ENCODE data around the gene CPSF4L. TPM values are rescaled to one million over a fixed set of nuclear protein-coding genes. Genes with fewer than 3 reads are reported as not detected.

Gene CPSF4L
- total and polyA plus RNA-seq, 2 of the 13 experiments (the other 11 are each of a cell fraction or from before 2014, with no cell fraction given): 0.73 to 1.6 TPM

DNA sequence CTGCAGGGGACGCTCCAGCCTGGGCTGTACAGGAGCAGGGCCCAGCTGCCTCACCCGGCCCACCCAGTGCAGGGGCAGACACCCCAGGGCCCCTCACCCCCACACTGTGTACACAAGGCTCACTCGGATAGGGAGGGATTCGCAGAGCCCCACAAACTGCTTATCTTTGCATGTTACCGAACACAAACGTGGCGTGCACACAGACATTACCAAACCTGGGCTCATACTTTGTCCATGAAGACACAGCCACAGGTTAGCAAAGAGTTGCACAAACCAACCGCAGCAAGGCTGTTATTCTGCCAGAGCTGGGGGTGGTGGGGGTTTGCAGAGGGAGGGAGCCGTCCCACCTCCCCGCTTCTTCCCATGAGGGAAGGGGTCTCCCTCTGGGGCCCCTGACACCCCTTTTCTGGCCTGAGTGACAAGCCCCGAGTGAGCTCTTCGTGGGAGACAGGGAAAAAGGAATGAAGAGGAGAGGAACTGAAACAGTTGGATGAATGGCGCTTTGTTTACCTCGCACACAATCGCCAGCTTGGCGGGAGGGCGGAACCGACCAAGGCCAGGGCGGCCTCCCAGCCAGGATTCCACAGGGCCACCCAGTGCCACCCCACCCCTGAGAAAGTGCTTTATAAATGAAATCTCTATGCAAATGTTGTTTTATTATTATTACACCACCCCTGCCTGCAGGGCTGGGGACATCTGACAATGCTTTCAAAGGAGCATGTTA is 434 bp upstream of the CPSF4L start (continued):
- TF ChIP-seq, protein P1, sequence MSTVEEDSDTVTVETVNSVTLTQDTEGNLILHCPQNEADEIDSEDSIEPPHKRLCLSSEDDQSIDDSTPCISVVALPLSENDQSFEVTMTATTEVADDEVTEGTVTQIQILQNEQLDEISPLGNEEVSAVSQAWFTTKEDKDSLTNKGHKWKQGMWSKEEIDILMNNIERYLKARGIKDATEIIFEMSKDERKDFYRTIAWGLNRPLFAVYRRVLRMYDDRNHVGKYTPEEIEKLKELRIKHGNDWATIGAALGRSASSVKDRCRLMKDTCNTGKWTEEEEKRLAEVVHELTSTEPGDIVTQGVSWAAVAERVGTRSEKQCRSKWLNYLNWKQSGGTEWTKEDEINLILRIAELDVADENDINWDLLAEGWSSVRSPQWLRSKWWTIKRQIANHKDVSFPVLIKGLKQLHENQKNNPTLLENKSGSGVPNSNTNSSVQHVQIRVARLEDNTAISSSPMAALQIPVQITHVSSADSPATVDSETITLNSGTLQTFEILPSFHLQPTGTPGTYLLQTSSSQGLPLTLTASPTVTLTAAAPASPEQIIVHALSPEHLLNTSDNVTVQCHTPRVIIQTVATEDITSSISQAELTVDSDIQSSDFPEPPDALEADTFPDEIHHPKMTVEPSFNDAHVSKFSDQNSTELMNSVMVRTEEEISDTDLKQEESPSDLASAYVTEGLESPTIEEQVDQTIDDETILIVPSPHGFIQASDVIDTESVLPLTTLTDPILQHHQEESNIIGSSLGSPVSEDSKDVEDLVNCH (CRISPR knock-in tag; IDR thresholded peaks at IDR 0.05): 0 out of 2 replicates have a peak, but pooled peaks have one; percentile 61
- no peak; the same call in none of the 2 replicates for TF ChIP-seq ZNF335 (CRISPR knock-in tag; IDR thresholded peaks at IDR 0.05)
- peak; percentile 4; the same call in 1 of the 2 replicates for TF ChIP-seq SMC3 (IDR thresholded peaks at IDR 0.05; ENCODE audit: low read length)
- TF ChIP-seq RFX3 (CRISPR knock-in tag; IDR thresholded peaks at IDR 0.05): no peak
- TF ChIP-seq KMT2B (CRISPR knock-in tag; IDR thresholded peaks at IDR 0.05): peak; percentile 73
- peak; percentile 55; the same call in 1 of the 2 replicates for TF ChIP-seq ZMYM3 (CRISPR knock-in tag; IDR thresholded peaks at IDR 0.05)
- TF ChIP-seq MAFF (IDR thresholded peaks at IDR 0.05; ENCODE audit: low read depth, low read length): peak; percentile 25; the same call in 1 of the 2 replicates
- TF ChIP-seq, protein P2, sequence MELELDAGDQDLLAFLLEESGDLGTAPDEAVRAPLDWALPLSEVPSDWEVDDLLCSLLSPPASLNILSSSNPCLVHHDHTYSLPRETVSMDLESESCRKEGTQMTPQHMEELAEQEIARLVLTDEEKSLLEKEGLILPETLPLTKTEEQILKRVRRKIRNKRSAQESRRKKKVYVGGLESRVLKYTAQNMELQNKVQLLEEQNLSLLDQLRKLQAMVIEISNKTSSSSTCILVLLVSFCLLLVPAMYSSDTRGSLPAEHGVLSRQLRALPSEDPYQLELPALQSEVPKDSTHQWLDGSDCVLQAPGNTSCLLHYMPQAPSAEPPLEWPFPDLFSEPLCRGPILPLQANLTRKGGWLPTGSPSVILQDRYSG (CRISPR knock-in tag; IDR thresholded peaks at IDR 0.05): no peak
- TF ChIP-seq HMG20A (CRISPR knock-in tag; IDR thresholded peaks at IDR 0.05; ENCODE audit: borderline replicate concordance): peak; percentile 22; the same call in 1 of the 2 replicates
- TF ChIP-seq, protein P3, sequence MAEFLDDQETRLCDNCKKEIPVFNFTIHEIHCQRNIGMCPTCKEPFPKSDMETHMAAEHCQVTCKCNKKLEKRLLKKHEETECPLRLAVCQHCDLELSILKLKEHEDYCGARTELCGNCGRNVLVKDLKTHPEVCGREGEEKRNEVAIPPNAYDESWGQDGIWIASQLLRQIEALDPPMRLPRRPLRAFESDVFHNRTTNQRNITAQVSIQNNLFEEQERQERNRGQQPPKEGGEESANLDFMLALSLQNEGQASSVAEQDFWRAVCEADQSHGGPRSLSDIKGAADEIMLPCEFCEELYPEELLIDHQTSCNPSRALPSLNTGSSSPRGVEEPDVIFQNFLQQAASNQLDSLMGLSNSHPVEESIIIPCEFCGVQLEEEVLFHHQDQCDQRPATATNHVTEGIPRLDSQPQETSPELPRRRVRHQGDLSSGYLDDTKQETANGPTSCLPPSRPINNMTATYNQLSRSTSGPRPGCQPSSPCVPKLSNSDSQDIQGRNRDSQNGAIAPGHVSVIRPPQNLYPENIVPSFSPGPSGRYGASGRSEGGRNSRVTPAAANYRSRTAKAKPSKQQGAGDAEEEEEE (CRISPR knock-in tag; IDR thresholded peaks at IDR 0.05; ENCODE audit: borderline replicate concordance): no peak; the same call in 1 of the 2 replicates
- TF ChIP-seq, protein P4, sequence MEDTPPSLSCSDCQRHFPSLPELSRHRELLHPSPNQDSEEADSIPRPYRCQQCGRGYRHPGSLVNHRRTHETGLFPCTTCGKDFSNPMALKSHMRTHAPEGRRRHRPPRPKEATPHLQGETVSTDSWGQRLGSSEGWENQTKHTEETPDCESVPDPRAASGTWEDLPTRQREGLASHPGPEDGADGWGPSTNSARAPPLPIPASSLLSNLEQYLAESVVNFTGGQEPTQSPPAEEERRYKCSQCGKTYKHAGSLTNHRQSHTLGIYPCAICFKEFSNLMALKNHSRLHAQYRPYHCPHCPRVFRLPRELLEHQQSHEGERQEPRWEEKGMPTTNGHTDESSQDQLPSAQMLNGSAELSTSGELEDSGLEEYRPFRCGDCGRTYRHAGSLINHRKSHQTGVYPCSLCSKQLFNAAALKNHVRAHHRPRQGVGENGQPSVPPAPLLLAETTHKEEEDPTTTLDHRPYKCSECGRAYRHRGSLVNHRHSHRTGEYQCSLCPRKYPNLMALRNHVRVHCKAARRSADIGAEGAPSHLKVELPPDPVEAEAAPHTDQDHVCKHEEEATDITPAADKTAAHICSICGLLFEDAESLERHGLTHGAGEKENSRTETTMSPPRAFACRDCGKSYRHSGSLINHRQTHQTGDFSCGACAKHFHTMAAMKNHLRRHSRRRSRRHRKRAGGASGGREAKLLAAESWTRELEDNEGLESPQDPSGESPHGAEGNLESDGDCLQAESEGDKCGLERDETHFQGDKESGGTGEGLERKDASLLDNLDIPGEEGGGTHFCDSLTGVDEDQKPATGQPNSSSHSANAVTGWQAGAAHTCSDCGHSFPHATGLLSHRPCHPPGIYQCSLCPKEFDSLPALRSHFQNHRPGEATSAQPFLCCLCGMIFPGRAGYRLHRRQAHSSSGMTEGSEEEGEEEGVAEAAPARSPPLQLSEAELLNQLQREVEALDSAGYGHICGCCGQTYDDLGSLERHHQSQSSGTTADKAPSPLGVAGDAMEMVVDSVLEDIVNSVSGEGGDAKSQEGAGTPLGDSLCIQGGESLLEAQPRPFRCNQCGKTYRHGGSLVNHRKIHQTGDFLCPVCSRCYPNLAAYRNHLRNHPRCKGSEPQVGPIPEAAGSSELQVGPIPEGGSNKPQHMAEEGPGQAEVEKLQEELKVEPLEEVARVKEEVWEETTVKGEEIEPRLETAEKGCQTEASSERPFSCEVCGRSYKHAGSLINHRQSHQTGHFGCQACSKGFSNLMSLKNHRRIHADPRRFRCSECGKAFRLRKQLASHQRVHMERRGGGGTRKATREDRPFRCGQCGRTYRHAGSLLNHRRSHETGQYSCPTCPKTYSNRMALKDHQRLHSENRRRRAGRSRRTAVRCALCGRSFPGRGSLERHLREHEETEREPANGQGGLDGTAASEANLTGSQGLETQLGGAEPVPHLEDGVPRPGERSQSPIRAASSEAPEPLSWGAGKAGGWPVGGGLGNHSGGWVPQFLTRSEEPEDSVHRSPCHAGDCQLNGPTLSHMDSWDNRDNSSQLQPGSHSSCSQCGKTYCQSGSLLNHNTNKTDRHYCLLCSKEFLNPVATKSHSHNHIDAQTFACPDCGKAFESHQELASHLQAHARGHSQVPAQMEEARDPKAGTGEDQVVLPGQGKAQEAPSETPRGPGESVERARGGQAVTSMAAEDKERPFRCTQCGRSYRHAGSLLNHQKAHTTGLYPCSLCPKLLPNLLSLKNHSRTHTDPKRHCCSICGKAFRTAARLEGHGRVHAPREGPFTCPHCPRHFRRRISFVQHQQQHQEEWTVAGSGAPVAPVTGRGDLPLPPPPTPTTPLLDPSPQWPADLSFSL (CRISPR knock-in tag; IDR thresholded peaks at IDR 0.05): peak; percentile 43; the same call in 1 of the 2 replicates
- TF ChIP-seq ZNF788 (CRISPR knock-in tag; IDR thresholded peaks at IDR 0.05; ENCODE audit: borderline replicate concordance): peak; percentile 49; the same call in 1 of the 2 replicates
- TF ChIP-seq, protein P5, sequence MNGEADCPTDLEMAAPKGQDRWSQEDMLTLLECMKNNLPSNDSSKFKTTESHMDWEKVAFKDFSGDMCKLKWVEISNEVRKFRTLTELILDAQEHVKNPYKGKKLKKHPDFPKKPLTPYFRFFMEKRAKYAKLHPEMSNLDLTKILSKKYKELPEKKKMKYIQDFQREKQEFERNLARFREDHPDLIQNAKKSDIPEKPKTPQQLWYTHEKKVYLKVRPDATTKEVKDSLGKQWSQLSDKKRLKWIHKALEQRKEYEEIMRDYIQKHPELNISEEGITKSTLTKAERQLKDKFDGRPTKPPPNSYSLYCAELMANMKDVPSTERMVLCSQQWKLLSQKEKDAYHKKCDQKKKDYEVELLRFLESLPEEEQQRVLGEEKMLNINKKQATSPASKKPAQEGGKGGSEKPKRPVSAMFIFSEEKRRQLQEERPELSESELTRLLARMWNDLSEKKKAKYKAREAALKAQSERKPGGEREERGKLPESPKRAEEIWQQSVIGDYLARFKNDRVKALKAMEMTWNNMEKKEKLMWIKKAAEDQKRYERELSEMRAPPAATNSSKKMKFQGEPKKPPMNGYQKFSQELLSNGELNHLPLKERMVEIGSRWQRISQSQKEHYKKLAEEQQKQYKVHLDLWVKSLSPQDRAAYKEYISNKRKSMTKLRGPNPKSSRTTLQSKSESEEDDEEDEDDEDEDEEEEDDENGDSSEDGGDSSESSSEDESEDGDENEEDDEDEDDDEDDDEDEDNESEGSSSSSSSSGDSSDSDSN (CRISPR knock-in tag; IDR thresholded peaks at IDR 0.05): peak; percentile 76

Measured in HepG2 (cell line).